Muscle layer of duodenum (tissue), 2 donors: ENCODE measurements around the gene FAM163B.

Source experiments
- H3K27ac ChIP-seq: one replicate; pipeline ENCODE4 v1.7.0; 2013; ENCODE audit warnings: mild to moderate bottlenecking, low read length
- H3K27me3 ChIP-seq: one replicate; pipeline ENCODE4 v1.7.0; 2013; ENCODE audit warnings: low read depth, mild to moderate bottlenecking, control low read depth, low read length
- H3K36me3 ChIP-seq, 2 donors: one replicate each; pipeline ENCODE4 v1.7.0; 2013; ENCODE audit warnings: low read length in 2 of 2, control low read depth in 1 of 2, mild to moderate bottlenecking in 1 of 2; ENCODE audit not compliant: insufficient read depth in 2 of 2, control insufficient read depth in 1 of 2
- H3K4me1 ChIP-seq, 2 donors: one replicate each; pipeline ENCODE4 v1.7.0; 2013; ENCODE audit warnings: low read length in 2 of 2, mild to moderate bottlenecking in 2 of 2, control low read depth in 1 of 2, moderate library complexity in 1 of 2; ENCODE audit not compliant: insufficient read depth in 2 of 2, control insufficient read depth in 1 of 2
- H3K4me3 ChIP-seq, 2 donors: one replicate each; pipeline ENCODE4 v1.7.0; 2013; ENCODE audit warnings: low read length in 2 of 2, low read depth in 1 of 2, mild to moderate bottlenecking in 1 of 2
- H3K9me3 ChIP-seq, 2 donors: one replicate each; pipeline ENCODE4 v1.7.0; 2013; ENCODE audit warnings: low read length in 2 of 2, control low read depth in 1 of 2, mild to moderate bottlenecking in 1 of 2; ENCODE audit not compliant: control insufficient read depth in 1 of 2
- donor health status: healthy.

FAM163B gene

GRCh38 chr9:133614056-133614455 is 4.9 kb upstream of the FAM163B start:
- Histone ChIP-seq H3K36me3 (no peaks in the 10 kb centered on the region), H3K4me3 (no peak overlapping the region), H3K9me3 (no peaks in the 10 kb centered on the region), H3K4me1 (no peaks in the 10 kb centered on the region), H3K27me3 (peaks cover 9% of the 10 kb centered on the region), H3K27ac (no peak overlapping the region)

DNA sequence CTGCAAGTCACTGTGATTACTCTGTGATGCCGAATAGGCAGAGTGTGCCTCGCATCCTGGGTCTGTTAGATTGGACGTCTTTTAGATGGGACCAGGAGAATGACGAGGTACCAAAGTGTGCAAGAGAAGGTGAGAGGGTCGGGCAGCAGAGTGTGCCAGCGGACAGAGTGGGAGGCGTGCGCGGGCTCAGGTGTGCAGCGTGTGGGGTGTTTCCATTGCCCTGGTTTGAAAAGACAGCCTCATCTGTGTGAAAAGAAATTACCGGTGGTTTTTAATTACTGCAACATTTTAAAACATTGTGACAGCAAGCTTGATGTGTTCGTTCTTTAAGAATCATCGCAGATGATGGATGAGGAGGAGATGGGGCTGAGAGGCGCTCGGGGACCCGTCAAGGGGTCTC is 4.2 kb upstream of the FAM163B start:
- Histone ChIP-seq H3K9me3 (no peaks in the 10 kb centered on the region), H3K4me3 (no peak overlapping the region), H3K27ac (no peak overlapping the region), H3K27me3 (peaks cover 9% of the 10 kb centered on the region), H3K36me3 (no peaks in the 10 kb centered on the region), H3K4me1 (no peaks in the 10 kb centered on the region)

DNA sequence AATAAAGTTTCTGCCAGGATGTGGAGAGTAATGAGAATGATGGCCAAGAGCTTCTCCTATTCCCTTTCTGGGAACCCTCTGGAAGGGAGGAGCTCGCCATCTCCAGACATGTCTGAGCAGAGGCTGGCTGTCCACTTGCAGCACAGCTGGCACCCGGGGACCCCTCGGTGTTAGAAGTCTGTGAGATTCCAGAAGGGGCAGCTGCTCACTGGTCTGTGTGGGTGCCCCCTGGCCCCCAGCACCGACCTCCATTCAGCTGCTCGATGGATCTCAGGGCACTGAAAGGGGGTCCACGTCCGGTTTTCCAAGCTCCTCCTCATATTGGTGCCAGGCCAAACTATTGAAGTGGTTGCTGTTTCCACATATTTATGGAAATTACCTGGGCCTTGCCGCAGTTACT is 3.6 kb upstream of the FAM163B start:
- H3K4me3 ChIP-seq: no peak overlapping the region
- H3K9me3 ChIP-seq: no peaks in the 10 kb centered on the region
- no peaks in the 10 kb centered on the region for H3K4me1 ChIP-seq
- H3K27me3 ChIP-seq: peaks cover 9% of the 10 kb centered on the region
- no peaks in the 10 kb centered on the region for H3K36me3 ChIP-seq
- H3K27ac ChIP-seq: no peak overlapping the region

GRCh38 chr9:133612051-133612450 is 2.9 kb upstream of the FAM163B start:
- no peak overlapping the region for H3K27ac ChIP-seq
- H3K9me3 ChIP-seq: no peaks in the 10 kb centered on the region
- H3K27me3 ChIP-seq: peaks cover 9% of the 10 kb centered on the region
- no peaks in the 10 kb centered on the region for H3K36me3 ChIP-seq
- no peak overlapping the region for H3K4me3 ChIP-seq
- no peaks in the 10 kb centered on the region for H3K4me1 ChIP-seq

DNA sequence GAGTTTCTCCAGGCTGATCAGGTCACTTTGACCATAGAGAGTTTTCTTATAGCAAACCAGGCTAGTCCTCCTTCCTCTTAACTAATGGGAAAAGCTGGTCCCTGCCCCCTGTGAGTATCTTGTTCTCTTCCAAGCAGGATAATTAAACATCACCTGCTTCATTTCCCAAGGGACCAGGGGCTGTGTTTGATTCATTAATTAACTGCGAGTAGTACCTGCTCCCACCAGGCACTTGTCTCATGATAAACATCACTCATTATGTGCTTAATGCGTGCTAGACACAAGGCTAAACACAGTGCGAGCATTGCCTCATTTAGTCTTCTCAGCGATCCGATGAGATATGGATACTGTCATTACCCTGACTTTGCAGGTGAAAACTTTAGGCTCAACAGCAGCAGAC is 1.7 kb upstream of the FAM163B start:
- H3K4me1 ChIP-seq: no peaks in the 10 kb centered on the region
- H3K27ac ChIP-seq: no peak overlapping the region
- H3K9me3 ChIP-seq: no peaks in the 10 kb centered on the region
- no peaks in the 10 kb centered on the region for H3K36me3 ChIP-seq
- peaks cover 9% of the 10 kb centered on the region for H3K27me3 ChIP-seq
- no peak overlapping the region for H3K4me3 ChIP-seq

- Histone ChIP-seq H3K4me1 (no peaks in the 10 kb centered on the region), H3K9me3 (no peaks in the 10 kb centered on the region), H3K27ac (no peak overlapping the region), H3K4me3 (no peak overlapping the region), H3K36me3 (no peaks in the 10 kb centered on the region), H3K27me3 (peaks cover 9% of the 10 kb centered on the region)
Observed at GRCh38 chr9:133608889-133609288, 300 bp downstream of the FAM163B start.

DNA sequence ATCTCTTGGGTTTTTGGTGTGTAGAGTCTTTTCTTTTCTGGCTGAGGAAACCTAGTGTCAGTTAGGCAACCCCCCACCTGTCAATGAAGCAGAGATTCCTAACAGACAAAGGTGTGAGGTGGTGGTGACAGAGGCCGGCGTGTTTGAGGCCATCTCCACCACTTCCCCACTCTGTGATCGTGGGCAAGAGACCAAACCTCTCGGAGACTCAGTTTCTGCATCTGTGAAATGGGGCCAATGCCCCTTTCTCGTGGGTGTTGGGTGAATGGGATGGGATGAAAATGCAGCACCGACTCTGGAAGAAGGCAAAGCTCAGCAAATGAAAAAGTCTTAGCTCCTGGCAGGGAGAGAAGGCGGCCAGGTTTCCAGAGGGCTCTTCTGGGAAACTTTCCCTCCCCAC is 807 bp downstream of the FAM163B start:
- H3K27ac ChIP-seq: no peak overlapping the region
- peaks cover 9% of the 10 kb centered on the region for H3K27me3 ChIP-seq
- no peaks in the 10 kb centered on the region for H3K36me3 ChIP-seq
- H3K4me3 ChIP-seq: no peak overlapping the region
- H3K9me3 ChIP-seq: no peaks in the 10 kb centered on the region
- H3K4me1 ChIP-seq: no peaks in the 10 kb centered on the region

GRCh38 chr9:133607976-133608375 is 1.2 kb downstream of the FAM163B start:
- H3K27me3 ChIP-seq: peaks cover 9% of the 10 kb centered on the region
- no peaks in the 10 kb centered on the region for H3K4me1 ChIP-seq
- H3K27ac ChIP-seq: no peak overlapping the region
- no peaks in the 10 kb centered on the region for H3K9me3 ChIP-seq
- H3K4me3 ChIP-seq: no peak overlapping the region
- no peaks in the 10 kb centered on the region for H3K36me3 ChIP-seq

GRCh38 chr9:133607381-133607780 is 1.8 kb downstream of the FAM163B start:
- peaks cover 9% of the 10 kb centered on the region for H3K27me3 ChIP-seq
- H3K4me1 ChIP-seq: no peaks in the 10 kb centered on the region
- no peaks in the 10 kb centered on the region for H3K9me3 ChIP-seq
- H3K36me3 ChIP-seq: no peaks in the 10 kb centered on the region
- H3K4me3 ChIP-seq: no peak overlapping the region
- no peak overlapping the region for H3K27ac ChIP-seq

GRCh38 chr9:133606708-133607025 is 2.5 kb downstream of the FAM163B start:
- Histone ChIP-seq H3K36me3 (no peaks in the 10 kb centered on the region), H3K9me3 (no peaks in the 10 kb centered on the region), H3K4me1 (no peaks in the 10 kb centered on the region), H3K4me3 (no peak overlapping the region), H3K27me3 (peaks cover 9% of the 10 kb centered on the region), H3K27ac (no peak overlapping the region)

DNA sequence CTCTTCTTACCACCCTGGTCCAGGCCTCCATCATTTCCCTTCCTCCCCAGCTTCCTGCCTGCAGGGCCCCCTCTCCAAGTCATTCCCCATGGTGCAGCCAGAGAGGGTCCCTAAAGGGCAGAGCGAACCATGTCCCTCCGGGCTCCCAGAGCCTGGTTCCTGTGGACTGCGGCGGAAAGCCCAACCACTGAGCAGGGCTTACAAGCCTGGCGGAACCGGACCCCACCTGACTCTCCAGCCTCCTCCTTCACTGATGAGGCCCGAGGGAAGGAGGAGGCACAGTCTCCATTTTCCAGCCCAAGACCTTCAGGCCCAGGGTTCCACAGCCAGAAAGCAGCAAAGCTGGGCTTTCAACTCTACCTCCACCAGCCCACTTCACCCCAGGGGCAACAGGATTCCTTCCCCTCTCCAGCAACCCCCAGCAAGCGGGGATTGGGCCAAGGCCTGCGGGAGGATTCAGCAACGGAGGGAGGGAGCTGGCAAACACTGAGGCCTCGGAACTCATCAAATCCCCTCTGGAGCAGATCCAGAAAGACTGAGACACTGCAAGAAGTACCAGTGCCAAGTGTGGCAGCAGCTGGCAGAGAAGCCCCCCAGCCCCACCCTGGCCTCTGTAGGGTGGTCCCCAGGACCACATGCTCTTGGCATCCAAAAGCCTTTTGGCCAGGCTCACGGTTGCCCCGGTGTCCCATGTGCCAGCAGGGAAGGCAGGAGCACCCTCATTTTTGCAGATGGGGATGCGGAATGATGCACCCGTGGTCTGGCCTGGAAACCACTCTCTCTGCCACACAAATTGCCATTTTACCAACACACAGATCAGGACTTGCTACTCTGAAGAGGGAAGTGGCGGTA is 3.1 kb downstream of the FAM163B start:
- Histone ChIP-seq H3K9me3 (no peaks in the 10 kb centered on the region), H3K4me1 (no peaks in the 10 kb centered on the region), H3K27ac (no peak overlapping the region), H3K4me3 (no peak overlapping the region), H3K36me3 (no peaks in the 10 kb centered on the region), H3K27me3 (peaks cover 7% of the 10 kb centered on the region)

GRCh38 chr9:133605446-133605845 is 3.7 kb downstream of the FAM163B start:
- H3K36me3 ChIP-seq: no peaks in the 10 kb centered on the region
- H3K4me1 ChIP-seq: no peaks in the 10 kb centered on the region
- H3K27ac ChIP-seq: no peak overlapping the region
- H3K9me3 ChIP-seq: no peaks in the 10 kb centered on the region
- H3K4me3 ChIP-seq: no peak overlapping the region
- H3K27me3 ChIP-seq: peaks cover 1% of the 10 kb centered on the region
